Natural killer cell (primary cell): Measurements from ENCODE around the gene PHLPP1. TPM values are rescaled to one million over a fixed set of nuclear protein-coding genes. Genes with fewer than 3 reads are reported as not detected.
A peak's percentile ranks its signal among the peaks of the same experiment; 100 is the strongest.

ENCODE experiments used
- ATAC-seq, 3 donors: fragments of 150-1000 bp in 2 of 3; fragments of 200-7000 bp in 1 of 3; cut with Tn5 transposase; 1 replicate in 1 of 3; 2 replicates in 2 of 3; pipeline ENCODE4 v1.10.0; 2021; ENCODE audit warnings: mild to moderate bottlenecking in 2 of 3, moderate library complexity in 2 of 3
- DNase-seq, 2 donors: peaks; one replicate each; pipeline versions ENCODE4 v3.0.0 to v3.0.0-alpha.2; 2013 to 2021; ENCODE audit warnings: mixed read lengths in 1 of 2
- H3K27ac ChIP-seq: one replicate; pipeline ENCODE4 v1.5.1; 2013; ENCODE audit warnings: mild to moderate bottlenecking, low read length
- H3K27me3 ChIP-seq: one replicate; pipeline ENCODE4 v1.6.1; 2013; ENCODE audit warnings: low read length; ENCODE audit not compliant: control insufficient read depth, insufficient read depth
- H3K36me3 ChIP-seq: one replicate; pipeline ENCODE4 v1.6.1; 2013; ENCODE audit warnings: low read length; ENCODE audit not compliant: control insufficient read depth, insufficient read depth
- H3K4me1 ChIP-seq: one replicate; pipeline ENCODE4 v1.6.1; 2013; ENCODE audit warnings: low read length; ENCODE audit not compliant: control insufficient read depth, insufficient read depth
- H3K4me3 ChIP-seq: one replicate; pipeline ENCODE4 v1.5.1; 2013; ENCODE audit warnings: low read length
- H3K9me3 ChIP-seq: one replicate; pipeline ENCODE4 v1.6.1; 2013; ENCODE audit warnings: low read length; ENCODE audit not compliant: control insufficient read depth, insufficient read depth
- H3K27ac Mint-ChIP-seq, 2 donors: one replicate each; pipeline ENCODE4 v1.8.0; 2022; ENCODE audit warnings: mild to moderate bottlenecking in 2 of 2, mixed read lengths in 2 of 2, moderate library complexity in 1 of 2
- H3K27me3 Mint-ChIP-seq, 2 donors: one replicate each; pipeline ENCODE4 v1.8.0; 2022; ENCODE audit warnings: low read depth in 2 of 2, mixed read lengths in 2 of 2
- H3K36me3 Mint-ChIP-seq: one replicate; pipeline ENCODE4 v1.8.0; 2022; ENCODE audit warnings: mixed read lengths
- H3K4me1 Mint-ChIP-seq, 2 donors: one replicate each; pipeline ENCODE4 v1.8.0; 2022; ENCODE audit warnings: mixed read lengths in 2 of 2
- H3K4me3 Mint-ChIP-seq: one replicate; pipeline ENCODE4 v1.8.0; 2022; ENCODE audit warnings: mild to moderate bottlenecking, moderate library complexity, mixed read lengths
- H3K9me3 Mint-ChIP-seq, 2 donors: one replicate each; pipeline ENCODE4 v1.8.0; 2022; ENCODE audit warnings: mixed read lengths in 2 of 2
- WGBS: methylation state at CpG from one replicate; pipeline ENCODE4 v1.1.7; 2013; ENCODE audit warnings: missing lambda C conversion rate; ENCODE audit not compliant: insufficient coverage; 5-methylcytosine and 5-hydroxymethylcytosine counted together
- intact Hi-C: fragments of 100-400 bp; cut with micrococcal nuclease; formaldehyde crosslinking; loops from one replicate; pipeline ENCODE4 v1.14.2; 2022
- total RNA-seq, 4 donors: library from RNA; stranded (reverse); fragments of 120-200 nt in 1 of 4; gene quantifications; one replicate each; pipeline versions ENCODE4 v1.2.3 to v1.2.4, GENCODE V29; 2013 to 2022
- TF ChIP-seq, protein P1 (sequence below): fragments of 200-600 bp; IDR thresholded peaks from one replicate; pipeline ENCODE4 v1.8.0; 2022; ENCODE audit warnings: antibody characterized with exemption

PHLPP1 gene
- total RNA-seq, 3 donors from 2014 or later (not counting 1 experiment from before 2014, with no cell fraction given) = 12.1 to 14.8 (median 12.2) TPM

DNA sequence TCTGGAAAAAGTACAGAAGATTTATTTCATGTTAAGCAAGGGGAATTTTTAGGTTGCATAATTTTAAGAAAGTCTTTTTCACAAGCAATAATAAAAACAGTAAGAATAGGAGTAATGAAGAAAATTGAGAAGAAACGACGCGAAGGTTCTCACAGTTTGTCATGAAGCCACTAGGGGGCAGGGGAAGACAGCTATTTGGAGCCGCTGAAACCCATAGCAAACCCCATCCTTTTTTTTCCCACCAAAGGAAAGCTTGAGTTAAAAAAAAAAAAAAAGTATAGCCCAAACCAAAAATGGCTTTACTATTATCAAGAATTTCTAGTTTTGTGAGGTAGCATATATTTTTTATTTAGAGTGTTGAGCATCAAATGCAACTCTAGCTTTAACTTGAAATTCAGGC lies 300.9 kb downstream of the PHLPP1 start:
- H3K9me3 Mint-ChIP-seq = peaks cover 4 to 6% of the 10 kb centered on the region in 2 donors
- no peaks in the 10 kb centered on the region for H3K36me3 ChIP-seq
- peak in 1 of 2 donors; percentile 83 for DNase-seq
- H3K27me3 Mint-ChIP-seq = peaks cover 16 to 33% of the 10 kb centered on the region in 2 donors
- H3K4me1 ChIP-seq = no peaks in the 10 kb centered on the region
- H3K27me3 ChIP-seq = no peaks in the 10 kb centered on the region
- H3K4me3 ChIP-seq = no peak overlapping the region
- no CpG with 5 or more reads among the region's 4 CpGs for WGBS
- peaks cover 10% of the 10 kb centered on the region for H3K36me3 Mint-ChIP-seq
- peak; percentile 64 to 88 (median 82) for ATAC-seq
- no peaks in the 10 kb centered on the region for H3K9me3 ChIP-seq
- H3K4me3 Mint-ChIP-seq = no peak overlapping the region
- no peak overlapping the region for H3K27ac Mint-ChIP-seq
- H3K4me1 Mint-ChIP-seq = no peaks in the 10 kb centered on the region
- intact Hi-C loops = loop anchor here (1.0 kb wide), 5 partner anchors 57 to 423 kb away; no protein-coding TSS in a partner anchor
- TF ChIP-seq, protein P1, sequence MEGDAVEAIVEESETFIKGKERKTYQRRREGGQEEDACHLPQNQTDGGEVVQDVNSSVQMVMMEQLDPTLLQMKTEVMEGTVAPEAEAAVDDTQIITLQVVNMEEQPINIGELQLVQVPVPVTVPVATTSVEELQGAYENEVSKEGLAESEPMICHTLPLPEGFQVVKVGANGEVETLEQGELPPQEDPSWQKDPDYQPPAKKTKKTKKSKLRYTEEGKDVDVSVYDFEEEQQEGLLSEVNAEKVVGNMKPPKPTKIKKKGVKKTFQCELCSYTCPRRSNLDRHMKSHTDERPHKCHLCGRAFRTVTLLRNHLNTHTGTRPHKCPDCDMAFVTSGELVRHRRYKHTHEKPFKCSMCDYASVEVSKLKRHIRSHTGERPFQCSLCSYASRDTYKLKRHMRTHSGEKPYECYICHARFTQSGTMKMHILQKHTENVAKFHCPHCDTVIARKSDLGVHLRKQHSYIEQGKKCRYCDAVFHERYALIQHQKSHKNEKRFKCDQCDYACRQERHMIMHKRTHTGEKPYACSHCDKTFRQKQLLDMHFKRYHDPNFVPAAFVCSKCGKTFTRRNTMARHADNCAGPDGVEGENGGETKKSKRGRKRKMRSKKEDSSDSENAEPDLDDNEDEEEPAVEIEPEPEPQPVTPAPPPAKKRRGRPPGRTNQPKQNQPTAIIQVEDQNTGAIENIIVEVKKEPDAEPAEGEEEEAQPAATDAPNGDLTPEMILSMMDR = peak; percentile 88
- no peak overlapping the region for H3K27ac ChIP-seq

DNA sequence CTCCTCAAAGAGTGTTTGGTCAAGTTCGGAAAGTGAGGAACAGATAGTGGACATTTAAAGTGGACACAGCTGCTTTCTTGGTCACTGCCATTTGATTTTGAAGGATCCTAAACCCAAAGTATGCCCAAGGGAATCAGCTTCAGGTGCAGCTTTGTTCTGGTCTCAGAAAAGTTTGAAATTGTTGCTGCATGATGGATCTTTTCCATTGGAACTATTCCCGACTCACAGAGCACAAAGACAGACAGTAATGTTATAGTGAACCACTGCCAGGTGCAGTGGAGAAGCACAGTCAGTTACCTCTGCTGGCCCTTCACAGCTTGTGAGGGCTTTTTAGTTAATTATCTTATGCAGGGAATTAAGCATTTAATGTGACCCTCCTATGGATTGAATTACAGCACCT lies 301.7 kb downstream of the PHLPP1 start:
- Mint-ChIP-seq H3K9me3 (peaks cover 4 to 6% of the 10 kb centered on the region in 2 donors), H3K27me3 (peaks cover 16 to 25% of the 10 kb centered on the region in 2 donors), H3K27ac (no peak overlapping the region), H3K4me1 (no peaks in the 10 kb centered on the region), H3K36me3 (peaks cover 10% of the 10 kb centered on the region), H3K4me3 (no peak overlapping the region)
- H3K27ac ChIP-seq = no peak overlapping the region
- DNase-seq (no peak), ATAC-seq (no peak)
- TF ChIP-seq, protein P1 = no peak
- no peaks in the 10 kb centered on the region for H3K9me3 ChIP-seq
- no peaks in the 10 kb centered on the region for H3K27me3 ChIP-seq
- no peaks in the 10 kb centered on the region for H3K4me1 ChIP-seq
- intact Hi-C loops = no loop called here
- 76% methylated on average over 2 of the region's 2 CpGs for WGBS
- no peak overlapping the region for H3K4me3 ChIP-seq
- H3K36me3 ChIP-seq = no peaks in the 10 kb centered on the region

DNA sequence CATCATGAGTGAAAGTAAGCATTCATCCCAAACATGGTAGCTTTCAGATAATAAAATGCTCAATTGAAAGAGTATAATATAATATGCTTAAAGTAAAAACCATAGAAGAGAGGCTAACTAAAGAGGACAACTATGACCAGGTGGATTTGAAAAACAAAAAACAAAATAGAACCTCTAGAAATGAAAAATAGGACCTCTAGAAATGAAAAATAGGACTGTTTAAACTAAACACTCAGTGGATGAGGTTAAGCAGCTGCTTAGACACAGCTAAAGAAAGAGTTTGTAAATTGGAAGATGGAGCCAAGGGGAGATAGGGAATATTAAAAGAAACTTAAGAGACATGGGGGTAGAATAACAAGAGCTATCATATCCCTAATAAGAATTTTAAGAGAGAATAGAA lies 302.6 kb downstream of the PHLPP1 start:
- Histone ChIP-seq H3K4me3 (no peak overlapping the region), H3K27ac (no peak overlapping the region), H3K4me1 (no peaks in the 10 kb centered on the region), H3K36me3 (no peaks in the 10 kb centered on the region), H3K9me3 (no peaks in the 10 kb centered on the region), H3K27me3 (no peaks in the 10 kb centered on the region)
- TF ChIP-seq, protein P1 = no peak
- no peak overlapping the region for H3K4me3 Mint-ChIP-seq
- H3K36me3 Mint-ChIP-seq = peaks cover 10% of the 10 kb centered on the region
- no peak for ATAC-seq
- no peak overlapping the region for H3K27ac Mint-ChIP-seq
- DNase-seq = no peak
- intact Hi-C loops = no loop called here
- no peaks in the 10 kb centered on the region for H3K4me1 Mint-ChIP-seq
- H3K27me3 Mint-ChIP-seq = peaks cover 16 to 18% of the 10 kb centered on the region in 2 donors
- H3K9me3 Mint-ChIP-seq = peaks cover 4 to 6% of the 10 kb centered on the region in 2 donors

DNA sequence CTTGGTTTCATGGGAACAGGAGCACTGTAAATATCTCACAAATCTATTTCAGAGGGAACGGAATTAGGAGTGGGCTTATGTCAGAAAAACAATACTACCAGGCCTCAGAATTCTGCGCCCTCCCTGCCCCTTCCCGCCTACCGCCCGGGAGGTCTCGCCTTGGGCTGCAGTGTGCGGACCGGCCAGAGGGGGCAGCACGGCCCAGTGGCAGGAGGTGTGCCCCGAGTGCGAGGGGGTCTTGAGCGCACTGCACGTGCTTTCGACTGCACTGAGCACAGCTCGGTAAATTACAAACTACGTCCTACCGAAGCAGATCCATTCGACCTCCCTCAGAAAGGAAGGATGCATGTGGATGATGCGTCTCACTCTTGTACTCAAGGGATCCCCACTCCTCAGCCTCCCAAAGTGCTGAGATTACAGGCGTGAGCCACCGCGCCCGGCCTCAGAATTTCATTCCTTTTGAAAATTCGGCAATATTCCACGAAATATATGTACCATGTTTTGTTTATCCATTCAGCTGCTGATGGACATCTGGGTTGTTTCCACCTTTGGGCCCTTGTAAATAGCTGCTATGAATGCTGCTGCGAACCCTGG lies 307.2 kb downstream of the PHLPP1 start:
- Mint-ChIP-seq H3K4me3 (no peak overlapping the region), H3K4me1 (peaks cover 0 to 5% of the 10 kb centered on the region in 2 donors), H3K27ac (no peak overlapping the region), H3K36me3 (peaks cover 10% of the 10 kb centered on the region), H3K9me3 (peaks cover 4 to 6% of the 10 kb centered on the region in 2 donors), H3K27me3 (no peaks in the 10 kb centered on the region)
- TF ChIP-seq, protein P1 = no peak
- intact Hi-C loops = no loop called here
- WGBS = 92% methylated on average over 26 of the region's 26 CpGs
- Histone ChIP-seq H3K4me1 (no peaks in the 10 kb centered on the region), H3K27me3 (no peaks in the 10 kb centered on the region), H3K9me3 (no peaks in the 10 kb centered on the region), H3K4me3 (no peak overlapping the region), H3K36me3 (no peaks in the 10 kb centered on the region), H3K27ac (no peak overlapping the region)
- ATAC-seq (no peak), DNase-seq (peak in 1 of 2 donors; percentile 17)
